ENCODE results near the gene SKI. TPM values are rescaled to one million over a fixed set of nuclear protein-coding genes. Genes with fewer than 3 reads are reported as not detected.

SKI gene
- total RNA-seq, 1 donor from 2014 or later = 66.2 TPM

DNA sequence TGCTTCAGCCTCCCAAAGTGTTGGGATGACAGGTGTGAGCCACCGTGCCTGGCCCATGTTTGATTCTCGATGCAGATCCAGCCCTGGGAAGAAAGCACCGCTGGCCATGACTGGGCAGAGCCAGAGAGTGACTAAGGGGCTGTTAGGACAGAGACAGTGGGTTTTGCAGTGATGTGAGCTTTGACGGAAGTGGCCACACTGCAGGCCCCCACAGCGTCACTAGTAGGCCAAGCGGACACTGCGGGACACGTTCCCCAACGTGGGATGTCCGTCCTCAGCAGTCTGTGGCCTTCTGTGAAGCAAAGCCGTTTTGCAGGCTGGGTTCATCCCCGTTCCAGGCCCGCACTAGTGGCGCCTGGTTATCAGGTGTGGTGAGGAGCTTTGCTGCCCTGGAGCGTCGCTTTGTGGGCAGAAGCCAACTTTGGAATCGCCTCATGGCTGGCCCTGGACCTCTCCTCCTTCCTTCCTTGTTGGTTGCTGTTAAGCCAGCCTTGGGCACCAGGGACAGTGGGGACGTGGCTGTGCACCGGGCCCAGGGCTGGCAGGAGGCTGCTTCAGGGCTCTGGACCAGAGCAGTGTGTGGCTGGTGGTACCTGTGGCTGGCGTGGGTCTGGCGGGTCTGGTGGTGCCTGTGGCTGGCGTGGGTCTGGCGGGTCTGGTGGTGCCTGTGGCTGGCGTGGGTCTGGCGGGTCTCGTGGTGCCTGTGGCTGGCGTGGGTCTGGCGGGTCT lies 41.2 kb downstream of the SKI start:
- FAIRE-seq = no peak

DNA sequence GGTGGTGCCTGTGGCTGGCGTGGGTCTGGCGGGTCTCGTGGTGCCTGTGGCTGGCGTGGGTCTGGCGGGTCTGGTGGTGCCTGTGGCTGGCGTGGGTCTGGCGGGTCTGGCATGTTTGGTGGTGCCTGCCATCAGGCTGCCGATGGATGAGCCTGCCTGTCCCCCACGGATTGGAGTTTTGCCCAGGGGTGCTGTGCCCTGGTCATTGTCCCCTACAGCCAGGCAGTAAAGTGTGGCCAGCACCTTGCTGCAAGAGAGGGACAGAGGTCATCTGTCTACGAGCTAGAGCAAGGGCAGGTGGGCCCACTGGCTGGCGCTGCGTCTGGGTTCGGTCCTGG lies 41.8 kb downstream of the SKI start:
- no peak overlapping the region for H3K4me2 ChIP-seq (ENCODE audit: low read length)
- H3K9me3 ChIP-seq (ENCODE audit: insufficient read depth, low read depth, low read length) = no peaks in the 10 kb centered on the region
- no peaks in the 10 kb centered on the region for H3K27me3 ChIP-seq (ENCODE audit: insufficient read depth, low read length)
- H3K36me3 ChIP-seq (ENCODE audit: insufficient read depth, low read length) = no peaks in the 10 kb centered on the region
- H3K27ac Mint-ChIP-seq (ENCODE audit: unreplicated experiment) = no peak overlapping the region
- H3K36me3 Mint-ChIP-seq (ENCODE audit: low read depth, unreplicated experiment) = peaks cover 3% of the 10 kb centered on the region
- H2AFZ ChIP-seq (ENCODE audit: low read depth, low read length) = no peak overlapping the region
- no peak overlapping the region for H3K4me3 ChIP-seq (ENCODE audit: insufficient read depth, low read depth, low read length)
- H3K27ac ChIP-seq (ENCODE audit: low read depth, low read length) = no peak overlapping the region
- no peak for TF ChIP-seq EZH2 (IDR thresholded peaks at IDR 0.05; ENCODE audit: insufficient read depth, low read length)
- TF ChIP-seq, protein P1, sequence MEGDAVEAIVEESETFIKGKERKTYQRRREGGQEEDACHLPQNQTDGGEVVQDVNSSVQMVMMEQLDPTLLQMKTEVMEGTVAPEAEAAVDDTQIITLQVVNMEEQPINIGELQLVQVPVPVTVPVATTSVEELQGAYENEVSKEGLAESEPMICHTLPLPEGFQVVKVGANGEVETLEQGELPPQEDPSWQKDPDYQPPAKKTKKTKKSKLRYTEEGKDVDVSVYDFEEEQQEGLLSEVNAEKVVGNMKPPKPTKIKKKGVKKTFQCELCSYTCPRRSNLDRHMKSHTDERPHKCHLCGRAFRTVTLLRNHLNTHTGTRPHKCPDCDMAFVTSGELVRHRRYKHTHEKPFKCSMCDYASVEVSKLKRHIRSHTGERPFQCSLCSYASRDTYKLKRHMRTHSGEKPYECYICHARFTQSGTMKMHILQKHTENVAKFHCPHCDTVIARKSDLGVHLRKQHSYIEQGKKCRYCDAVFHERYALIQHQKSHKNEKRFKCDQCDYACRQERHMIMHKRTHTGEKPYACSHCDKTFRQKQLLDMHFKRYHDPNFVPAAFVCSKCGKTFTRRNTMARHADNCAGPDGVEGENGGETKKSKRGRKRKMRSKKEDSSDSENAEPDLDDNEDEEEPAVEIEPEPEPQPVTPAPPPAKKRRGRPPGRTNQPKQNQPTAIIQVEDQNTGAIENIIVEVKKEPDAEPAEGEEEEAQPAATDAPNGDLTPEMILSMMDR (IDR thresholded peaks at IDR 0.05; ENCODE audit: insufficient read depth, low read depth, low read length) = no peak
- peaks cover 99% of the 10 kb centered on the region for H3K79me2 ChIP-seq (ENCODE audit: insufficient read depth, low read length)
- no peak for FAIRE-seq
- peaks cover 18% of the 10 kb centered on the region for H3K4me1 ChIP-seq (ENCODE audit: insufficient read depth, low read length)
- H3K4me3 Mint-ChIP-seq (ENCODE audit: unreplicated experiment) = no peak overlapping the region
- H3K9ac ChIP-seq (ENCODE audit: low read length) = peak overlapping the region; percentile 20
- no peaks in the 10 kb centered on the region for H3K27me3 Mint-ChIP-seq (ENCODE audit: low read depth, unreplicated experiment)
- H3K9me3 Mint-ChIP-seq (ENCODE audit: unreplicated experiment) = no peaks in the 10 kb centered on the region
- H4K20me1 ChIP-seq (ENCODE audit: insufficient read depth, low read length) = peaks cover 100% of the 10 kb centered on the region
- H3K4me1 Mint-ChIP-seq (ENCODE audit: low read depth, unreplicated experiment) = peaks cover 30% of the 10 kb centered on the region
- DNase-seq (ENCODE audit: low read depth) = no peak

More for the DNA sequence above, 41.2 kb downstream of the SKI start:
- TF ChIP-seq, protein P1 (IDR thresholded peaks at IDR 0.05; ENCODE audit: insufficient read depth, low read depth, low read length) = no peak
- TF ChIP-seq EZH2 (IDR thresholded peaks at IDR 0.05; ENCODE audit: insufficient read depth, low read length) = no peak
- Histone ChIP-seq H2AFZ (ENCODE audit: low read depth, low read length) (no peak overlapping the region), H3K4me3 (ENCODE audit: insufficient read depth, low read depth, low read length) (no peak overlapping the region), H3K4me1 (ENCODE audit: insufficient read depth, low read length) (peaks cover 18% of the 10 kb centered on the region), H3K27me3 (ENCODE audit: insufficient read depth, low read length) (no peaks in the 10 kb centered on the region), H3K9me3 (ENCODE audit: insufficient read depth, low read depth, low read length) (no peaks in the 10 kb centered on the region), H3K27ac (ENCODE audit: low read depth, low read length) (no peak overlapping the region), H3K79me2 (ENCODE audit: insufficient read depth, low read length) (peaks cover 99% of the 10 kb centered on the region), H4K20me1 (ENCODE audit: insufficient read depth, low read length) (peaks cover 100% of the 10 kb centered on the region), H3K9ac (ENCODE audit: low read length) (no peak overlapping the region), H3K4me2 (ENCODE audit: low read length) (no peak overlapping the region), H3K36me3 (ENCODE audit: insufficient read depth, low read length) (no peaks in the 10 kb centered on the region)
- H3K9me3 Mint-ChIP-seq (ENCODE audit: unreplicated experiment) = no peaks in the 10 kb centered on the region
- peak overlapping the region; percentile 34 for H3K4me3 Mint-ChIP-seq (ENCODE audit: unreplicated experiment)
- H3K36me3 Mint-ChIP-seq (ENCODE audit: low read depth, unreplicated experiment) = peaks cover 3% of the 10 kb centered on the region
- DNase-seq (ENCODE audit: low read depth) = no peak
- H3K4me1 Mint-ChIP-seq (ENCODE audit: low read depth, unreplicated experiment) = peaks cover 30% of the 10 kb centered on the region
- H3K27ac Mint-ChIP-seq (ENCODE audit: unreplicated experiment) = peak overlapping the region; percentile 69
- no peaks in the 10 kb centered on the region for H3K27me3 Mint-ChIP-seq (ENCODE audit: low read depth, unreplicated experiment)

All from astrocyte (in vitro differentiated cells and primary cell).